NCI-H1930 (cell line): Measurements from ENCODE around the gene EXOC4.
A peak's percentile ranks its signal among the peaks of the same experiment; 100 is the strongest.

Experiments used
- DNase-seq, 2 experiments: peaks; one replicate each; lab custom pipeline; 2025; lab: John Stamatoyannopoulos, UW

Gene EXOC4

GRCh38 chr7:134037991-134038390 lies 785.1 kb downstream of the EXOC4 start:
- no peak for DNase-seq

GRCh38 chr7:134040988-134041387 lies 788.1 kb downstream of the EXOC4 start:
- no peak for DNase-seq

- DNase-seq = no peak
These were observed 788.6 kb downstream of the EXOC4 start for GRCh38 chr7:134041477-134041876.

DNA sequence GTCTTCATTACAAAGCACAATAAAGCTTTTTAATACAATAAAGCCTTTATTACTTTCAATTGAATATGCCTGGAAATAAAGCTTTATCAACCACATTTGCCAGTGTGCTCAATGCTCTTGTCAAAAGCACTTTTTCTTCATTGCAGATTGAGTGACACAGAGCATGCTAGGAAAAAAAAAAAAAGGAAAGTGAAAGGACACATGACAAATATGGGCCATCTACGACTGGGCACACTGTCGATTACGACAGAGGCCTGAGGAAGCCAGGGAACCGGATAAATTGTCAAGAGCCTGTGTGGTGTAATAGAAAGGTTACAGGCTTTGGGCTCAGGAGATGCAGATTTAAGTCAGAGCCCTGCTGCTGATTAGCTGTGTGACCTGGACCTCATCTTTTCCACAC lies 789.4 kb downstream of the EXOC4 start:
- DNase-seq = no peak

DNA sequence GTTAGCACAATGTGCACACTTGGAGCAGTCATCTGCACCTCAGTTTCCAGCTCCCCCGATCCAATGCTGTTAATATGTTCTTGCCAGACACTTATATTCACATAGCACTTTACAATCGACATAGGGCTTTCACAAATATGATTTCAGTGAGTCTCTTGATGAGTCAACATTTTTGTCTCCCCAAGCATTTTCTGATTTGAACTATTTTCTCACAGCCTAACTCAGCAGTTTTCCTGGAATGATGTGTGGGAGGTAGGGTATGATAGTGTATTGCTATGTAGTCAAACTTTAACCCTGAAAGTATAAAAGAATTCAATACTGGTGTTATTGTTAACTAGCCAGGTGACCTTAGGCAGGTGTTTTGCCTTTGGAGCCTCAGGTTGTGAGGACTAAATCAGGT lies 791.8 kb downstream of the EXOC4 start:
- no peak for DNase-seq

DNA sequence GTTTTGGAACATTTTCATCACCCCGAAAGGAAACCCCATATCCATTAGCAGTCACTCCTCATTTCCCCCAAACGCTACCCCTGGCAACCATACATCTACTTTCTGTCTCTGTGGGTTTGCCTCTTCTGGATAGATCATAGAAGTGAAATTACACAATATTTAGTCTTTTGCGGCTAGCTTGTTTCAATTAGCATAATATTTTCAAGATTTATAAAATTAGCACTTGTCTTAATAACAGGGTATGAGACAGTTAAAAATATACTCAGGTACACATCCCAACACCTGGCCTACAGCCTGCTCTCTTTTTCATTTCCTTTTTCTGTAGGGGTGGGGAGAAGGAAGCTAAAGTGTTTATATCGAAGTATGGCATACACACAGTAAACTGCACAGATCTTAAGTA lies 792.8 kb downstream of the EXOC4 start:
- no peak for DNase-seq

- DNase-seq = no peak
These were observed 793.8 kb downstream of the EXOC4 start for GRCh38 chr7:134046594-134047128.

DNA sequence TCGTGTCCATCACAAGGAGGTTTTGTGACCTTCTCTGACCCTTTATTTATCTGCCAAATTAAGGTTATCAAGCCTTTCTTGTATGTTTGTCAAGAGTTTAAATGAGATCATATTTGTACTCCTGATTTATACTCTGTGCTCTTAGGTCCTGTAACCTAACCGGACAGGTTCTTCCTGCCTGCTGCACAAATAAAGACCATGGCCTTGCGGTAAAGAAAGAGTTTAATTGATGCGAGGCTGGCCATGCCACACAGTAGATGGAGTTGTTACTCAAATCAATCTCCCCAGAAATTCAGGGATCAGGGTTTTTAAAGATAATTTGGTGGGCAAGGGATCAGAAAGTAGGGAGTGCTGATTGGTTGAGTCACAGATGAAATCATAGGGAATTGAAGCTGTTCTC lies 794.8 kb downstream of the EXOC4 start:
- DNase-seq = no peak

GRCh38 chr7:134048166-134048565 lies 795.3 kb downstream of the EXOC4 start:
- no peak for DNase-seq

DNA sequence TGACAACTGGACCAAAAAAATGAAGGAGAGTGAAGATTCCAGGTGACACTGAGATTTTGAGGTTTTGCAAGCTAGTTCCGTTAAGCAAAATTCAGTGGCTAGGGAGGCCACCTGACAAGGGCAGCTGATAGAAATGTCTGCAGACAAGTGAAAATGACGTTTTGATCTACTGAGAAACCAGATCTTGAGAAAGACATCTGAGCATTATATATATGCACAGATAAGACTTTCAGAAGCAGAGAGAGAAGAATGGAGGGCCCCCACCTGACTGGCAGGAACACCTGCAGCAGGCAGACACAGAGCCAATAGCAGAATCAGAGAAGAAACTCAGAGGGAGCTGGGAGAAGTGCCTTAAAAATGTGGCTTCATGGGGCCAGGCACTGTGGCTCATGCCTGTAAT lies 798.1 kb downstream of the EXOC4 start:
- no peak for DNase-seq

DNA sequence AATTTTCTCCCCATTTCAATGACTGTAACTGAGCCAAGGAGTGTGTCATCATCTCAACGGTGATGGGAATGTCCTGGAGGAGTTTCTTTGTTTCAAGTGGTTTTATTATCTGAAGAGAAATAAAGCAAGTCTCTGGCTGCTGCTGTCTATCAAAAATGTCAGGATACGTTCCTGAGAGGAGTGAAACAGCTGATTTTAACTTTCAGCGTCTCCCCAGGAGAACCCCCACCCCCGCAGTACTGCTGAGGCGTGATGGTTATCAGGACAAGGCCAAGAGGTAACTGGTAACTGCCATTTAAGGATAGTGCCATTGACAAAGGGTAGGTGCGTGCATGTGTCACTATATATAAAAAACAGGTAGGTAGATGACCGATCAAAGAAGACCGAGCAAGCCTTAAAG lies 803.9 kb downstream of the EXOC4 start:
- DNase-seq = no peak

DNA sequence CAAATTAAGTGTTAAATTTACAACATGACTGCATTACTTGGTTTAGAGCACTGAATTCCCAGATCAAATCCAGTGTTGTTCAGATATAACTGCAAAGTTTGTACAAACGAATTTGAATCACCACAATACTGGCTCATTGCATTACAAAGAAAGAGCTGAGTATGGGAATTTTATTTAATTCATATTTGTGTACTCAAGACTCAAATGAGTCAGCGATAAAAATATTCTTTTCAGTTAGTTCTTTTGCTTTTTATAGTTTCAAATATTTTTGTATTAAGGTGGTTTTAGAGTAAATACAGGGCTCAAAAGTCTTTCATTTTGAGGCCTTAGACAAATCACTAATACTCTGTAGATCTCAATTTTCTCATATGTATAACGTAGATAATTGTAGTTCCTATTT lies 805.6 kb downstream of the EXOC4 start:
- no peak for DNase-seq

DNA sequence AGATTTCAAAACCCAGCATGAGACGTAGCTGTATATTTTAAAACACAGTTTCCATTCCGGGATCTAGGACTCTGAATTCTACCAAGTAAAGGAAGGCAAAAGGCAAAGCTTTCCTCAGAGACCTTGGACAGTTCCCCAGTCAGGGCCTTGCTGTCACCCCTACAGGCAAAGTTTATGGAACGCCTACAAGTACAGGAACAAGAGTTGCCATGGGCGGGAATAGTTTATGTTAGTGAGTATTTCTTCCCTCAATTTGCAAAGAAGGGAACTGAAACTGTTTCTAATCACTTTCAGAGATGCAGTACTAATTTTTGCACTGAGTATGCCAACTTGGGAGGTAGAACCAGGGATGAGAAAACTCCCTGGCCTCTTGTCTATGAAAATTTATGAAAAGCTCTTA lies 806.1 kb downstream of the EXOC4 start:
- DNase-seq = no peak

DNA sequence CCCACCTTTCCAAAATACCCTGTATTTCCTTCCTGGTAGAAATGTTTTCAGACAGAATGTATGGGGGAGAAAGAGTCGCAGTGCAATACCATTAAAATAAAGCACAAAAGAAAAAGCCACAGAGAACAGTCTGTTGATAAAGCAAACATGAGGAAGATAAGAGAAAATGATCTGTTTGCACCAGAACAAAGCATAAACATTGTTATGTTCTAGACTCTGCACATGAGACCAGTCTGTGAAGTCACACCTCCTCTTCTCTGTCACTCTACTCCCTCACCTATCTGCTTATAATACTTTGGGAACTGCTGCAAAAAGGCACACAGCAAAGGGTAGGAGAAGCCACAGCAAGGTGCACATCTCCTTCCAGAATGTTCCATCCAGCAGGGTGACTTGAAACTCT lies 807.0 kb downstream of the EXOC4 start:
- DNase-seq = peak in 1 of 2 experiments; percentile 25

GRCh38 chr7:134060874-134061273 lies 808.0 kb downstream of the EXOC4 start:
- DNase-seq = peak in 1 of 2 experiments; percentile 14

DNA sequence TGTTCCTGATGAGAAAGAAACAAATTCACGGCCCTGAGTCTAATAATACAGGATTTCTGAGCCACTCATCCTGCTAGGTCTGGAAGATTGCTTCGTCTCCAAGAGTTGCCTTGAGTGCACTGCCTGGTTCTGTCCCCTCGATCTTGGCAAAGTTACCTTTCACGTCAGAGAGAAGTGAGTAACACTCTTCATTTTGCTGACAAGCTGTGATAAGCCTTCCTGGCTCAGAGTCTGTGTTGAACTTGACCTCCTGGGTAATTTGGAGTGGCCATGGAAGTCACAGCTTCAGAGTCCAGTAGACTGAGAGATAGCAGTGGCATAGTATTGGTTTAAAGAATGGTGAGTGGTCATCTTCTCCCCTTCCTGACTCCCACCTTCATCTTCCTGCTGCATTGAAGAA lies 809.6 kb downstream of the EXOC4 start:
- DNase-seq = no peak

DNA sequence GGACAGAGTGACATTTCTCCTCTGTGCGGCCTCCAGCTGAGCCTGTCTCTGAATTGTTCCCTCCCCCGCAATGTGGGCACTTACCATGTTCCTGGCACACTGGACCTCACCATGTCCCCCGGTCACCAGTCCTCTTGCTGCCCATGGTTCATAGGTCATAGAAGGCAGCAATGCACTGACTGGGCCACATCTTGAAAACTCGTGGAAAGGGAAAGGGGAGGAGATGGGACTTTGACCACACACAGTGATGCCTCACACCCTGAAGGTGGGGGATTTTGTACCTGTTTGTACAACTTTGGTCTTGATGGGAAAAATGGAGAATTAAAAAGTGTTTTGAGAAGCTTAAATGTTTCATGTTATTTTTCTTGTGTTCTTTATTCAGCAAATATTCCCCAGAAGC lies 812.5 kb downstream of the EXOC4 start:
- DNase-seq = no peak

GRCh38 chr7:134067164-134067563 lies 814.3 kb downstream of the EXOC4 start:
- DNase-seq = no peak

DNA sequence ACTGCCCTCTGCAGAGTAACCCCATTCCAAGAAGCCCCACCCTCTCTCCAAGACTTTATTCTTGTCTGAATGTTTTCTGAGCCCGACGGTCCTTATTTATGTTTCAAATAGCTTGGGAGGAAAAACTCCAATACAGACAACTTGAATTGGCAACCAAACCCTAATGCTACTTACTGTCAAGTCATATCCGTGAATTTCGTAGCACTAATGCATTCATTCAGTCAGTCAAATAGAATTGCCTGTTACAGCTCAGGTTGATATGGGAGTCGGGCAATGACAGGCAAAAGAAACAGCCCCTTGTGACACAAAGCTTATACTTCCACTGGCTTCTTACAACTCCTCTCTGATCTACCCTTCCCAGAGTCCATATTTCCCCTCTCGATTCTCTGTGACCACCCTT lies 815.8 kb downstream of the EXOC4 start:
- no peak for DNase-seq

GRCh38 chr7:134069187-134069586 lies 816.3 kb downstream of the EXOC4 start:
- no peak for DNase-seq

DNA sequence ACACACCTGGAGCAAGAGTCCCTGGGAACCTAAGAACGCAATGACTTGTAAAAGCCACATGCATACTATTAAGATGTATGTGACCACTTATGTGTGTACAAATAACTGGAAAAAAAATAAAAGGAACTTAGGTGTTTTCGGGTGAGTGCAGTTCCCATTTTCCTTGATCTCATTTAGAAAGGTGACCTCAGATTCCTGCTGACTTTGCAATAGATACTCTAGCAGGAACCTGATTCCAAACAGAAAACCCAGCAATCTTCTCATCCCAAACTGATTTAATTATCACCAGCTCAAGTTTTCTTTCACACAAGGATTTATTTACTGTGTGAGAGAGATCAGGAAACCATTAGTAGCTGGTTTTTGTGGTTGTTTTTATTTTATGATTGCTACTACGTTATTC lies 817.8 kb downstream of the EXOC4 start:
- DNase-seq = no peak

DNA sequence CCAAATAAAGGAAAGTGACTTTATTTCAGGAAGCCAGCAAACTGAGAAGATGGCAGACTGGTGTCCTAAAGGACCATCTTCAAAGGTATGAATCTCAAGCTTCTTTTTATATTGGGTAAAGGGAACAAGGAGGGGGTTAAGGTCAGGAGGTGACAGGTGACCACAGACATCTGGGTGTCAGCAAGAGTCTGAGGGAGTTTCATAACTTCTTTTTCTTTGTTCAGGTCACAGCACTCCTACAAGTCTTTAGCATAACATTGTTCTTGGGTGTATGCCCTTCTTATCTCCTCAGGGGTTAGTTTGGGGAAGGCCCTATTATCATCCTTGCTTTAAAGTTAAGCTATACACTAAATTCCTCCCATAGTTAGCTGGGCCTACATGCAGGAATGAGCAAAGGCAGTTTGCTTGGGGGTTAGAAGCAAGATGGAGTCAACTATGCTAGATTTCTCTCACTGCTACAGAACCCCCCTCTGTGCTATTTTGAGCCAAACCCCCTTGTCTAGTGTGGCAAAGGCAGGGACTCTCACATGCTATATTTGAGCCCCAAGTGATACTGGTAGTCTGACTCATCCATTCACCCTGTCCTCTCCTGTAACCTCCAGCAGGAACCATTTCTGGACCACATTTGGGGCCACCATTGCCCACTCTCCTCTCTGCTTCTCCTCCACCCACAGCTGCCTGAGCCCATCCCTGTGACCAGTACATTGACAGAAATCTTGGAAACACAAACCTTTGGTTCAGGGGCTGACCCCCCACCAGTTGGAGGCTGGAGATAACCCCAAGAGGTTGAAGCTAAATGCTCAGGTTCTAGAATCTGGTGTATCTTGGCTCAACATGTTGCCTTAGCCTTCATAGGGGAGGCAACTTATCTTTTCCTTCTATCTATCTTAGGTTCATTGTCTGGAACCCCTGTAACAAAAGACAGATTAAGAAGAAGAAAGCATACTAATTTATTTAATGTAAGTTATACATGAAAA lies 818.8 kb downstream of the EXOC4 start:
- no peak for DNase-seq

- DNase-seq = no peak
These were observed 820.4 kb downstream of the EXOC4 start for GRCh38 chr7:134073276-134073675.

- DNase-seq = no peak
These were observed 822.9 kb downstream of the EXOC4 start for GRCh38 chr7:134075799-134076198.
